MM.1S (cell line): ENCODE results near the gene ADAD1.

ENCODE experiments used
- EZH2 ChIP-seq: fragments of 300-600 bp; sonication (generic); optimal IDR thresholded peaks from 2 replicates; pipeline ENCODE3; 2017; ENCODE audit warnings: low read depth, mild to moderate bottlenecking, antibody characterized with exemption, low read length, mixed read lengths
- TF ChIP-seq, protein P1 (sequence below): fragments of 300-600 bp; sonication (generic); IDR thresholded peaks from 2 replicates; pipeline ENCODE4 v1.5.1; 2016; ENCODE audit warnings: antibody characterized with exemption, low read length, mixed read lengths

DNA sequence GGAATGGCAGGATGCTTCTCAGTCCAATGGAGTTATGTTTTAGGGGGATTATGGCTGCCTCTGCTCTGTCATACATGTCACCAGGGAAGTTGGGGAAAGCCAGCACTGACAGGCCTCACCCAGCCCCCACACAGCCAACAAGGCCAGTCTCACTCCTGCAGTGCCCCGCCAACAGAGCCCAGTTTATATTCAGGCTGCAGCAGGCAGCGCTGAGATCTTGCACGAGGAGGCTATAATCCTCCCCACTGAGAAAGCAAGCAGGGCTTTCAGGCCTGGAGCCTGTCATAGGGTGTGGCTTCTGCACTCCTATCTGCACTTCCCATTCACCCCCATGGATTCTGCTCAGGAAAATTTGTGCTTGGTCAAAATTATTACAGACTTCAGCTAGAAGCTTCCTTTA is 25.1 kb downstream of the ADAD1 start:
- TF ChIP-seq, protein P1, sequence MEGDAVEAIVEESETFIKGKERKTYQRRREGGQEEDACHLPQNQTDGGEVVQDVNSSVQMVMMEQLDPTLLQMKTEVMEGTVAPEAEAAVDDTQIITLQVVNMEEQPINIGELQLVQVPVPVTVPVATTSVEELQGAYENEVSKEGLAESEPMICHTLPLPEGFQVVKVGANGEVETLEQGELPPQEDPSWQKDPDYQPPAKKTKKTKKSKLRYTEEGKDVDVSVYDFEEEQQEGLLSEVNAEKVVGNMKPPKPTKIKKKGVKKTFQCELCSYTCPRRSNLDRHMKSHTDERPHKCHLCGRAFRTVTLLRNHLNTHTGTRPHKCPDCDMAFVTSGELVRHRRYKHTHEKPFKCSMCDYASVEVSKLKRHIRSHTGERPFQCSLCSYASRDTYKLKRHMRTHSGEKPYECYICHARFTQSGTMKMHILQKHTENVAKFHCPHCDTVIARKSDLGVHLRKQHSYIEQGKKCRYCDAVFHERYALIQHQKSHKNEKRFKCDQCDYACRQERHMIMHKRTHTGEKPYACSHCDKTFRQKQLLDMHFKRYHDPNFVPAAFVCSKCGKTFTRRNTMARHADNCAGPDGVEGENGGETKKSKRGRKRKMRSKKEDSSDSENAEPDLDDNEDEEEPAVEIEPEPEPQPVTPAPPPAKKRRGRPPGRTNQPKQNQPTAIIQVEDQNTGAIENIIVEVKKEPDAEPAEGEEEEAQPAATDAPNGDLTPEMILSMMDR, result no peak
- no peak for TF ChIP-seq EZH2
